SU-DHL-6 (cell line): ENCODE results near the gene AKAP12.

ENCODE experiments used
- CTCF ChIP-seq: fragments of 200-600 bp; sonication (generic); IDR thresholded peaks from one replicate; pipeline ENCODE4 v1.5.1; 2017; ENCODE audit warnings: antibody characterized with exemption, mild to moderate bottlenecking, low read length, moderate library complexity; ENCODE audit not compliant: insufficient read depth, poor library complexity, severe bottlenecking
- EZH2phosphoT487 ChIP-seq: fragments of 200-600 bp; sonication (generic), shearing (Covaris generic); conservative IDR thresholded peaks from 2 replicates; pipeline ENCODE4 v1.6.1; 2018; ENCODE audit warnings: mild to moderate bottlenecking, antibody characterized with exemption, low read length, moderate library complexity, mixed read lengths

GRCh38 chr6:151279891-151280290, 40.1 kb downstream of the AKAP12 start:
- no peak for TF ChIP-seq EZH2phosphoT487
- TF ChIP-seq CTCF: no peak
